ENCODE results near the gene USP36.

Gene USP36

GRCh38 chr17:78808163-78808562 is 32.5 kb downstream of the USP36 start:
- peak; percentile 8 for DNase-seq

GRCh38 chr17:78806451-78806850 is 34.2 kb downstream of the USP36 start:
- DNase-seq = peak; percentile 43

GRCh38 chr17:78805301-78805700 is 35.3 kb downstream of the USP36 start:
- DNase-seq = no peak

- DNase-seq = no peak
These were observed 35.8 kb downstream of the USP36 start for GRCh38 chr17:78804777-78805176.

- peak; percentile 35 for DNase-seq
These were observed 37.3 kb downstream of the USP36 start for GRCh38 chr17:78803186-78803845.

- DNase-seq = no peak
These were observed 38.2 kb downstream of the USP36 start for GRCh38 chr17:78802459-78802858.

GRCh38 chr17:78802008-78802407 is 38.6 kb downstream of the USP36 start:
- DNase-seq = no peak

- no peak for DNase-seq
These were observed 40.3 kb downstream of the USP36 start for GRCh38 chr17:78800132-78800931.

GRCh38 chr17:78798695-78799559 is 41.7 kb downstream of the USP36 start:
- peak; percentile 58 for DNase-seq

GRCh38 chr17:78797691-78798585 is 42.7 kb downstream of the USP36 start:
- DNase-seq = no peak

- no peak for DNase-seq
These were observed 43.4 kb downstream of the USP36 start for GRCh38 chr17:78797213-78797612.

GRCh38 chr17:78796517-78796900 is 44.1 kb downstream of the USP36 start:
- DNase-seq = no peak

GRCh38 chr17:78795861-78796516 is 44.6 kb downstream of the USP36 start:
- no peak for DNase-seq

GRCh38 chr17:78794864-78795640 is 45.6 kb downstream of the USP36 start:
- no peak for DNase-seq

GRCh38 chr17:78794399-78794798 is 46.2 kb downstream of the USP36 start:
- no peak for DNase-seq

- DNase-seq = no peak
These were observed 46.6 kb downstream of the USP36 start for GRCh38 chr17:78793968-78794367.

GRCh38 chr17:78793415-78793814 is 47.2 kb downstream of the USP36 start:
- no peak for DNase-seq

GRCh38 chr17:78791840-78792709 is 48.5 kb downstream of the USP36 start:
- no peak for DNase-seq

- DNase-seq = no peak
These were observed 50.1 kb downstream of the USP36 start for GRCh38 chr17:78790552-78790951.

GRCh38 chr17:78789663-78790181 is 50.9 kb downstream of the USP36 start:
- no peak for DNase-seq

Data from inflammatory macrophage treated with lipopolysaccharide for 4 hours (primary cell).